IMR-90 (cell line): ENCODE results near the gene PP2D1. TPM values are rescaled to one million over a fixed set of nuclear protein-coding genes. Genes with fewer than 3 reads are reported as not detected.

Source experiments
- ATAC-seq: fragments of 200-7000 bp; cut with Tn5 transposase; 2 replicates; pipeline ENCODE4 v1.9.1; 2020; ENCODE audit warnings: low read depth, mild to moderate bottlenecking, moderate library complexity
- BruUV-seq: library from RNA; stranded (reverse); fragments of 400-500 nt; replicated peaks from 2 replicates; lab custom pipeline; 2021; lab: Mats Ljungman, UMichigan
- CTCF ChIA-PET: fragments of 300-600 bp; formaldehyde crosslinking; extraction: SDS; loops from one replicate; lab custom pipeline; 2021; ENCODE audit warnings: antibody characterized with exemption; lab: Yijun Ruan, JAX
- POLR2A ChIA-PET: fragments of 300-600 bp; sonication (Branson Sonifier 250); formaldehyde crosslinking; loops from one replicate; lab custom pipeline; 2022; ENCODE audit warnings: antibody characterized with exemption; ENCODE audit not compliant: unreplicated experiment; lab: Charles Lee
- DNase-seq: peaks from one replicate; pipeline ENCODE4 v3.0.0; 2013
- H2AFZ ChIP-seq: replicated peaks from 2 replicates; pipeline ENCODE3; 2013; ENCODE audit warnings: low read length, mild to moderate bottlenecking; ENCODE audit not compliant: poor library complexity
- H2AK5ac ChIP-seq: 2 replicates; pipeline ENCODE4 v1.6.1; 2013; ENCODE audit warnings: low read depth, low read length, inconsistent platforms
- H2AK9ac ChIP-seq: replicated peaks from 2 replicates; pipeline ENCODE3; 2013; ENCODE audit warnings: mild to moderate bottlenecking, low read depth, low read length, moderate library complexity; ENCODE audit not compliant: poor library complexity
- H2BK120ac ChIP-seq: 2 replicates; pipeline ENCODE4 v1.6.1; 2013; ENCODE audit warnings: low read depth, low read length, inconsistent platforms
- H2BK15ac ChIP-seq: 3 replicates; pipeline ENCODE4 v1.6.1; 2013; ENCODE audit warnings: low read depth, low read length, inconsistent platforms
- H2BK20ac ChIP-seq: 2 replicates; pipeline ENCODE4 v1.6.1; 2013; ENCODE audit warnings: low read depth, mild to moderate bottlenecking, inconsistent platforms, low read length, moderate library complexity
- H2BK5ac ChIP-seq: 2 replicates; pipeline ENCODE4 v1.6.1; 2013; ENCODE audit warnings: mild to moderate bottlenecking, low read depth, low read length, inconsistent platforms; ENCODE audit not compliant: poor library complexity, severe bottlenecking
- H3K14ac ChIP-seq: replicated peaks from 2 replicates; pipeline ENCODE4 v1.6.1; 2013; ENCODE audit warnings: low read depth, low read length, inconsistent platforms
- H3K18ac ChIP-seq: 2 replicates; pipeline ENCODE4 v1.6.1; 2013; ENCODE audit warnings: low read depth, low read length, control low read depth
- H3K23ac ChIP-seq: 2 replicates; pipeline ENCODE4 v1.6.1; 2013; ENCODE audit warnings: low read depth, low read length, inconsistent platforms
- H3K27ac ChIP-seq: 2 replicates; pipeline ENCODE4 v1.5.1; 2013; ENCODE audit warnings: mild to moderate bottlenecking, control low read depth, low read length; ENCODE audit not compliant: insufficient read depth
- H3K27me3 ChIP-seq: 2 replicates; pipeline ENCODE4 v1.6.1; 2013; ENCODE audit warnings: low read length; ENCODE audit not compliant: control insufficient read depth, insufficient read depth
- H3K36me3 ChIP-seq: 2 replicates; pipeline ENCODE4 v1.6.1; 2013; ENCODE audit warnings: low read length, mixed read lengths; ENCODE audit not compliant: control insufficient read depth, insufficient read depth
- H3K4ac ChIP-seq: 2 replicates; pipeline ENCODE4 v1.6.1; 2013; ENCODE audit warnings: low read depth, low read length, inconsistent platforms
- H3K4me1 ChIP-seq: 2 replicates; pipeline ENCODE4 v1.6.1; 2013; ENCODE audit warnings: low read length, mixed read lengths; ENCODE audit not compliant: control insufficient read depth, insufficient read depth
- H3K4me2 ChIP-seq: 2 replicates; pipeline ENCODE4 v1.6.1; 2013; ENCODE audit warnings: low read depth, mild to moderate bottlenecking, control low read depth, low read length, moderate library complexity
- H3K4me3 ChIP-seq: 2 replicates; pipeline ENCODE4 v1.5.1; 2013; ENCODE audit warnings: low read depth, mild to moderate bottlenecking, control low read depth, low read length, moderate library complexity; ENCODE audit not compliant: insufficient read depth
- H3K56ac ChIP-seq: 2 replicates; pipeline ENCODE4 v1.6.1; 2013; ENCODE audit warnings: low read length, inconsistent platforms; ENCODE audit not compliant: insufficient read depth; ENCODE audit errors: extremely low read depth
- H3K79me1 ChIP-seq, 2 experiments: 2 replicates each; pipeline ENCODE4 v1.6.1; 2013; ENCODE audit warnings: low read length in 2 of 2, inconsistent platforms in 1 of 2, low read depth in 1 of 2
- H3K9ac ChIP-seq: 2 replicates; pipeline ENCODE4 v1.6.1; 2013; ENCODE audit warnings: low read depth, low read length, control low read depth
- H3K9me1 ChIP-seq: 2 replicates; pipeline ENCODE4 v1.6.1; 2013; ENCODE audit warnings: low read length, inconsistent platforms; ENCODE audit not compliant: insufficient read depth
- H3K9me3 ChIP-seq: 2 replicates; pipeline ENCODE4 v1.6.1; 2013; ENCODE audit warnings: low read length; ENCODE audit not compliant: control insufficient read depth, insufficient read depth
- H4K20me1 ChIP-seq: 2 replicates; pipeline ENCODE4 v1.6.1; 2013; ENCODE audit warnings: low read length, inconsistent platforms; ENCODE audit not compliant: insufficient read depth
- H4K5ac ChIP-seq: 2 replicates; pipeline ENCODE4 v1.6.1; 2013; ENCODE audit warnings: mild to moderate bottlenecking, low read depth, low read length, control low read depth
- H4K8ac ChIP-seq, 2 experiments: 2 replicates each; pipeline ENCODE4 v1.6.1; 2013; ENCODE audit warnings: low read depth in 2 of 2, low read length in 2 of 2, control low read depth in 1 of 2, inconsistent platforms in 1 of 2
- H4K91ac ChIP-seq: 2 replicates; pipeline ENCODE4 v1.6.1; 2013; ENCODE audit warnings: low read depth, low read length, inconsistent platforms; ENCODE audit not compliant: insufficient read depth
- CEBPB ChIP-seq: IDR thresholded peaks from 2 replicates; pipeline ENCODE4 v1.6.1; 2012; ENCODE audit warnings: low read depth, low read length, improper control_type of control experiment
- CHD1 ChIP-seq: IDR thresholded peaks from 2 replicates; pipeline ENCODE4 v1.6.1; 2012; ENCODE audit warnings: low read depth, low read length, improper control_type of control experiment
- WGBS, 2 experiments: methylation state at CpG; one replicate each; pipeline versions ENCODE4 v1.1.5 to v1.1.7; 2013; ENCODE audit warnings: missing lambda C conversion rate in 2 of 2; ENCODE audit not compliant: insufficient read length in 1 of 2; ENCODE audit errors: extremely low coverage in 2 of 2; 5-methylcytosine and 5-hydroxymethylcytosine counted together
- dilution Hi-C: fragments of 300-500 bp; cut with HindIII; formaldehyde crosslinking; loops from one replicate; pipeline ENCODE4 v1.14.3; 2018; ENCODE audit warnings: low sequenced_read_pairs; ENCODE audit not compliant: unreplicated experiment
- in situ Hi-C: fragments of 300-500 bp; cut with MboI; formaldehyde crosslinking; loops from 3 replicates; pipeline ENCODE4 v1.14.3; 2019; ENCODE audit warnings: low sequenced_read_pairs, inconsistent platforms, mixed read lengths
- intact Hi-C: fragments of 100-400 bp; cut with micrococcal nuclease; formaldehyde crosslinking; loops from 2 replicates; pipeline ENCODE4 v1.10.0; 2022
- polyA plus RNA-seq, 3 experiments: library from polyadenylated mRNA; depleted of rRNA; stranded (reverse); fragments of >200 nt; gene quantifications; 2 replicates each; pipeline ENCODE4 v1.2.3, GENCODE V29; 2012; ENCODE audit warnings: low replicate concordance in 1 of 3
- total RNA-seq: library from RNA; depleted of rRNA; stranded (reverse); fragments of >200 nt; gene quantifications from 2 replicates; pipeline ENCODE4 v1.2.3, GENCODE V29; 2012

PP2D1 gene
- total and polyA plus RNA-seq, 2 of the 4 experiments (the other 2 are of a cell fraction), result not detected

- Histone ChIP-seq H4K91ac (no peak overlapping the region), H3K4me1 (peaks cover 3% of the 10 kb centered on the region), H2BK5ac (peak overlapping the region; percentile 21), H3K27ac (no peak overlapping the region; the same call in 1 of the 2 replicates), H2BK120ac (no peak overlapping the region), H2AFZ (no peak overlapping the region), H3K9me1 (no peaks in the 10 kb centered on the region), H3K4ac (no peak overlapping the region), H3K18ac (no peak overlapping the region), H2AK5ac (no peak overlapping the region), H3K27me3 (no peaks in the 10 kb centered on the region), H3K9me3 (no peaks in the 10 kb centered on the region), H4K5ac (no peak overlapping the region), H3K4me2 (no peak overlapping the region), H3K56ac (no peak overlapping the region; the same call in 1 of the 2 replicates), H4K8ac (no peak overlapping the region), H2BK20ac (no peak overlapping the region), H4K20me1 (peaks cover 36% of the 10 kb centered on the region), H2AK9ac (no peak overlapping the region), H3K36me3 (peaks cover 18% of the 10 kb centered on the region), H2BK15ac (no peak overlapping the region), H3K79me1 (peaks cover 23 to 44% of the 10 kb centered on the region in 2 experiments), H3K23ac (no peak overlapping the region), H3K4me3 (no peak overlapping the region), H3K14ac (no peak overlapping the region), H3K9ac (no peak overlapping the region)
- ChIA-PET CTCF (no interaction called here), POLR2A (no interaction called here)
- intact Hi-C loops (no loop called here), in situ Hi-C loops (no loop called here), dilution Hi-C loops (no loop called here)
- no CpG with 5 or more reads among the region's 3 CpGs for WGBS, 2 experiments
- ATAC-seq, result peak; percentile 78
- TF ChIP-seq CHD1 (no peak), CEBPB (0 out of 2 replicates have a peak, but pooled peaks have one; percentile 0)
- no TSS peak for BruUV-seq
- peak; percentile 62 for DNase-seq
Observed at GRCh38 chr3:19972054-19972453, 40.0 kb downstream of the PP2D1 start.
